Measurements from ENCODE around the gene SMPD1. TPM values are rescaled to one million over a fixed set of nuclear protein-coding genes. Genes with fewer than 3 reads are reported as not detected.

Gene SMPD1
- total and polyA plus RNA-seq, 2 of the 8 experiments (the other 6 are each of a cell fraction or from before 2014, with no cell fraction given): 1.9 to 2.4 TPM

- TF ChIP-seq CHD7 (IDR thresholded peaks at IDR 0.05; ENCODE audit: insufficient replicate concordance, low read length): no peak
- TF ChIP-seq POLR2A (IDR thresholded peaks at IDR 0.05; ENCODE audit: control extremely low read depth in 1 of 2, low read depth in 2 of 2, low read length in 2 of 2): no peak
- TF ChIP-seq JUND (IDR thresholded peaks at IDR 0.05; ENCODE audit: low read length): no peak
- TF ChIP-seq EZH2 (IDR thresholded peaks at IDR 0.05; ENCODE audit: low read depth, low read length, severe bottlenecking): no peak
- TF ChIP-seq BCL11A (IDR thresholded peaks at IDR 0.05; ENCODE audit: low read depth in 2 of 2, low read length in 2 of 2): no peak
- no peak for TF ChIP-seq EP300 (IDR thresholded peaks at IDR 0.05; ENCODE audit: borderline replicate concordance in 1 of 2, low read depth in 2 of 2, low read length in 2 of 2)
- no peak for TF ChIP-seq RBBP5 (IDR thresholded peaks at IDR 0.05; ENCODE audit: borderline replicate concordance, low read depth, low read length)
- no peak for TF ChIP-seq FOSL1 (IDR thresholded peaks at IDR 0.05; ENCODE audit: insufficient read depth, low read depth, low read length)
- TF ChIP-seq TCF12 (IDR thresholded peaks at IDR 0.05; ENCODE audit: low read depth, low read length): no peak
- TF ChIP-seq POU5F1 (IDR thresholded peaks at IDR 0.05; ENCODE audit: low read depth, low read length): no peak
- no peak for TF ChIP-seq ASH2L (IDR thresholded peaks at IDR 0.05; ENCODE audit: low read length)
These were observed 13.3 kb downstream of the SMPD1 start (continued) for GRCh38 chr11:6403539-6403938.
